AG09319 (cell line): ENCODE results near the gene ZNHIT3.

Experiments used
- DNase-seq: peaks from one replicate; pipeline ENCODE4 v3.0.0-alpha.2; 2010; ENCODE audit warnings: low read depth; ENCODE audit errors: extremely low read depth
- CTCF ChIP-seq: IDR thresholded peaks from 2 replicates; pipeline ENCODE4 v1.5.1; 2011; ENCODE audit warnings: low read depth, mild to moderate bottlenecking, inconsistent platforms, low read length, moderate library complexity

ZNHIT3 gene

DNA sequence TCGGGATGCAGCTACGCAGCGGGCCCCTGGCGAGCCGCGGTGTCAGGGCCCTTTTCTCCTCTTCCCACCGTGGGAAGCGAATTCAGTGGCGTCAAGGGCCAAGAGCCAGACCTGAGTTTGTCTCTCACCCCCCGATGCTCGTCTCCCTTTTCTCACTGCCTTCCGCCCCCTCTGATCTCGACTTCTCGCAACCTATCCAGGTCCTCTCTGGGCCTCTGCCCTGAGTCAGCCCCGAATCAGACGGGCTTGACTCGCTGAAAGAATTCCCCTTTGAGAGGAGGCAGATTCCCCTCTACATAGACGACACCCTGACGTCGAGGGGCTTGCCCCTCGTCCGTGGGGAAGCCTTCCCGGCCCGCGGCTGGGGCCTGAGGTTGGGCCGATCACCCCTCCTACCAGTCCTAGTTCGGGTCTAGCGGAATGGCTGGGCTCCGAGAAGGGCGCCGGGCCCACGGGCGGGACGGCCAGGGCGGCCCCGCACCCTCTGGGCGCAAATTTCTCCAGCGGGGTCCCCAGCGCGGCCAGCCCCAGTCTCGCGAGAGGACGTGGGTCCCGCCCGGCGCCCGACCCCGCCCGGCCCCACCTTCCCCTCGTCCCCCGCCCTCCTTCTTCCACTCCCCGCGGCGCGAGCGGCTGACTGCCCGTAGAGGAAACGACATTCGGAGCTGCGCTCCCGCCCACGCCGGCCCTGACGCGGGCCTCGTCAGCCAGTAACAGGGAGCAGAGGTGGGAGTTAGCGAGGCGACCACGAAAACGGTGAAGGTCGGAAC lies 58.0 kb downstream of the ZNHIT3 start, which contains the start of gene GGNBP2:
TSS of gene GGNBP2 (plus strand) at position 613 of the 770 bp plus-strand sequence. CDS start 806 bp downstream, outside the sequence.
- peak; percentile 80 for DNase-seq
- no peak for TF ChIP-seq CTCF

- TF ChIP-seq CTCF: no peak
- no peak for DNase-seq
Measured at GRCh38 chr17:36545077-36545464, 58.6 kb downstream of the ZNHIT3 start.
